Breast epithelium (tissue), 4 donors: ENCODE results near the gene SCARF1. TPM values are rescaled to one million over a fixed set of nuclear protein-coding genes. Genes with fewer than 3 reads are reported as not detected.
A peak's percentile ranks its signal among the peaks of the same experiment; 100 is the strongest.

Source experiments
- DNase-seq, 2 donors: peaks; one replicate each; pipeline ENCODE4 v3.0.0-alpha.2; 2019; ENCODE audit warnings: low spot score in 2 of 2
- H3K27ac ChIP-seq, 2 donors: fragments of 200-600 bp; sonication (generic) in 1 of 2; one replicate each; pipeline ENCODE4 v1.5.1; 2016 to 2019; ENCODE audit warnings: mild to moderate bottlenecking in 1 of 2
- H3K27me3 ChIP-seq, 2 donors: fragments of 200-600 bp; sonication (generic) in 1 of 2; one replicate each; pipeline versions ENCODE4 v1.5.1 to v1.6.0; 2017 to 2019; ENCODE audit warnings: control low read depth in 1 of 2, mild to moderate bottlenecking in 1 of 2
- H3K36me3 ChIP-seq: fragments of 200-600 bp; one replicate; pipeline ENCODE4 v1.5.1; 2019
- H3K4me1 ChIP-seq, 2 donors: fragments of 200-600 bp; sonication (generic); one replicate each; pipeline ENCODE4 v1.5.1; 2016 to 2019; ENCODE audit warnings: control low read depth in 1 of 2
- H3K4me3 ChIP-seq, 3 donors: fragments of 200-600 bp; sonication (generic); 1 replicate in 2 of 3; 2 replicates in 1 of 3; pipeline ENCODE4 v1.5.1; 2016 to 2019; ENCODE audit warnings: mild to moderate bottlenecking in 3 of 3, moderate library complexity in 2 of 3
- H3K9me3 ChIP-seq, 2 donors: fragments of 200-600 bp; sonication (generic) in 1 of 2; one replicate each; pipeline ENCODE4 v1.5.1; 2016 to 2019; ENCODE audit warnings: control low read depth in 1 of 2
- POLR2A ChIP-seq: fragments of 450-650 bp; IDR thresholded peaks from one replicate; pipeline ENCODE4 v1.6.1; 2016; ENCODE audit warnings: antibody characterized with exemption, mild to moderate bottlenecking, moderate library complexity
- POLR2AphosphoS5 ChIP-seq, 3 donors: sonication (generic); formaldehyde crosslinking; IDR thresholded peaks; one replicate each; pipeline ENCODE4 v1.6.1; 2017; ENCODE audit warnings: antibody characterized with exemption in 3 of 3
- intact Hi-C: fragments of 100-400 bp; cut with DNase I; formaldehyde crosslinking; loops from one replicate; pipeline ENCODE4 v1.15.1; 2023; ENCODE audit warnings: low total_unique reads
- total RNA-seq, 3 donors: library from RNA; depleted of rRNA; stranded (reverse); fragments of >200 nt; gene quantifications; one replicate each; pipeline ENCODE4 v1.1.0, GENCODE V29; 2016
- TF ChIP-seq, protein P1 (sequence below), 3 donors: fragments of 450-650 bp; IDR thresholded peaks; one replicate each; pipeline ENCODE4 v1.5.1; 2016 to 2017; ENCODE audit warnings: antibody characterized with exemption in 3 of 3, mild to moderate bottlenecking in 3 of 3, moderate library complexity in 3 of 3

SCARF1 gene
- total RNA-seq, 3 donors from 2014 or later: 4.2 to 11.5 (median 6.6) TPM

DNA sequence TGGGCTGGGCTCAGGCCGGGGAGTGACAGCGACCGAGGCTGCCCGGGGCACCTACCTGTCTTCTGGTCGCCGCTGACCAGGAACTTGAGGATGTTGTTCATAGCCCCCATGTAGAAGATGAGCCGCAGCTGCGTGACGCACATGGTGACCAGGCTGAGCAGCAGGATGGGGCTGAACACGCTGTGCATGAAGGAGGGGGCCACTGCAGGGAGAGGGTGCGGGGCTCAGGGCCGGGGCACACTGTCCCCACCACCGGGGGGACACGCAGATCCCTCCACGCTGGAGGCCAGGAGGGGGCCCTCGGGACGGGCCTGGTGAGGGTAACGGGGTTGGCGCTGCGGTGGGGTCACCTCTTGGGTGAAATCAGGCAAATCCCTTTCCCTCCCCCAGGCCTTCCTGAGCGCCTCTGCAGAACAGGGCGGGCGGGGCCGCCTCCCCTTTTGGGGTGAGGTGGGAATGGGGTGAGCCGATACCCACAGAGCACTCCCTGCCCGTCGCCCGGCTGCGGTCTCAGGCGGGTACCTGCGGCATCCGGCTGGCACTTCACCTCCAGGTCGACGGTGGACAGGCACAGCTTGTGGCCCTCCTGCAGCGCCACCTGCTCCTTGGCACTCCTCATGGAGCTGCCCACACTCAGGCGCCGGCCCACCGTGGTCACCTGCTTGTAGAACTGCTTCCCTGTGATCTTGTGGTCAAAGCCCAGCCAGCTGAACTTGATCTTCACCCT lies 54.6 kb downstream of the SCARF1 start:
- Histone ChIP-seq H3K4me3 (no peak overlapping the region), H3K36me3 (no peaks in the 10 kb centered on the region), H3K4me1 (no peaks in the 10 kb centered on the region), H3K9me3 (no peaks in the 10 kb centered on the region), H3K27ac (peak overlapping the region in 1 of 2 donors; percentile 54), H3K27me3 (no peaks in the 10 kb centered on the region)
- intact Hi-C loops: no loop called here
- TF ChIP-seq POLR2AphosphoS5 (IDR thresholded peaks at IDR 0.05) (no peak), POLR2A (no peak)
- TF ChIP-seq, protein P1, sequence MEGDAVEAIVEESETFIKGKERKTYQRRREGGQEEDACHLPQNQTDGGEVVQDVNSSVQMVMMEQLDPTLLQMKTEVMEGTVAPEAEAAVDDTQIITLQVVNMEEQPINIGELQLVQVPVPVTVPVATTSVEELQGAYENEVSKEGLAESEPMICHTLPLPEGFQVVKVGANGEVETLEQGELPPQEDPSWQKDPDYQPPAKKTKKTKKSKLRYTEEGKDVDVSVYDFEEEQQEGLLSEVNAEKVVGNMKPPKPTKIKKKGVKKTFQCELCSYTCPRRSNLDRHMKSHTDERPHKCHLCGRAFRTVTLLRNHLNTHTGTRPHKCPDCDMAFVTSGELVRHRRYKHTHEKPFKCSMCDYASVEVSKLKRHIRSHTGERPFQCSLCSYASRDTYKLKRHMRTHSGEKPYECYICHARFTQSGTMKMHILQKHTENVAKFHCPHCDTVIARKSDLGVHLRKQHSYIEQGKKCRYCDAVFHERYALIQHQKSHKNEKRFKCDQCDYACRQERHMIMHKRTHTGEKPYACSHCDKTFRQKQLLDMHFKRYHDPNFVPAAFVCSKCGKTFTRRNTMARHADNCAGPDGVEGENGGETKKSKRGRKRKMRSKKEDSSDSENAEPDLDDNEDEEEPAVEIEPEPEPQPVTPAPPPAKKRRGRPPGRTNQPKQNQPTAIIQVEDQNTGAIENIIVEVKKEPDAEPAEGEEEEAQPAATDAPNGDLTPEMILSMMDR (IDR thresholded peaks at IDR 0.05): no peak
- no peak for DNase-seq

DNA sequence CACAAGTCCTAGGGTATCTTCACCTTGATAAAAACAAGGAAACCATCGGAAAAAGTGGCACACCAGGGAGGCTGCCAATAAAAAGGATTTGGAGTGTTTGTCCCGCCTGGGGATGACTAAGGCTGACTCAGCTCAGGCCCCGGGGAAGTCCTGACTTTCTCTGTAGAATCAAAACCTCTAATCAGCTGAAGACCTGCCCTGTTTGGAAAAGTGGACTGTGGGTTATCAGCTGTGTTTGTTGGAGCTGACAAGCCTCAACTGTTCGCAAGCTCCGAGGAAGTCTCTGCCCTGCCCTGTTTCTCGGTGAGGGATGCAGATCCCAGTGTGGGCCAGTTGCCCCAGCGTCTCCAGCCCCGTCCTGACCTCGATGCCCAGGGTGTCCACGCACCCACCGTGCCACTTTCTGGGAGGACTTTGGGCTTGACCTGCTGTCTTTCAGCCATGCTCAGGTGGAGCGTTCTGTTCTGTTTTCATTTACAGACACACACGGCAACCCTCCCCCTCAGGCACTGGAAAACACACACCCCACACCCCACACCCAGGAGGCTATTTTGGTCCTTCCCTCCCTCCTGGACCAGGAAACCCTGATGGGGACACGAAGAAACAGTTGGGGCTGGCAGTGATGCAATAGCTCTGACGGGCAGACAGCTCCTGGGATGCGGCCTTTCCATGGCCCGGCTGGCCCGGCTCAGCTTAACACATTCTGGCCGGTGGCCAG lies 55.3 kb downstream of the SCARF1 start:
- Histone ChIP-seq H3K9me3 (no peaks in the 10 kb centered on the region), H3K27me3 (no peaks in the 10 kb centered on the region), H3K36me3 (no peaks in the 10 kb centered on the region), H3K27ac (peak overlapping the region; percentile 37 to 54), H3K4me1 (no peaks in the 10 kb centered on the region), H3K4me3 (no peak overlapping the region)
- intact Hi-C loops: no loop called here
- DNase-seq: no peak
- TF ChIP-seq, protein P1 (IDR thresholded peaks at IDR 0.05): no peak
- peak in 2 of 3 donors; percentile 31 to 56 for TF ChIP-seq POLR2AphosphoS5 (IDR thresholded peaks at IDR 0.05)

DNA sequence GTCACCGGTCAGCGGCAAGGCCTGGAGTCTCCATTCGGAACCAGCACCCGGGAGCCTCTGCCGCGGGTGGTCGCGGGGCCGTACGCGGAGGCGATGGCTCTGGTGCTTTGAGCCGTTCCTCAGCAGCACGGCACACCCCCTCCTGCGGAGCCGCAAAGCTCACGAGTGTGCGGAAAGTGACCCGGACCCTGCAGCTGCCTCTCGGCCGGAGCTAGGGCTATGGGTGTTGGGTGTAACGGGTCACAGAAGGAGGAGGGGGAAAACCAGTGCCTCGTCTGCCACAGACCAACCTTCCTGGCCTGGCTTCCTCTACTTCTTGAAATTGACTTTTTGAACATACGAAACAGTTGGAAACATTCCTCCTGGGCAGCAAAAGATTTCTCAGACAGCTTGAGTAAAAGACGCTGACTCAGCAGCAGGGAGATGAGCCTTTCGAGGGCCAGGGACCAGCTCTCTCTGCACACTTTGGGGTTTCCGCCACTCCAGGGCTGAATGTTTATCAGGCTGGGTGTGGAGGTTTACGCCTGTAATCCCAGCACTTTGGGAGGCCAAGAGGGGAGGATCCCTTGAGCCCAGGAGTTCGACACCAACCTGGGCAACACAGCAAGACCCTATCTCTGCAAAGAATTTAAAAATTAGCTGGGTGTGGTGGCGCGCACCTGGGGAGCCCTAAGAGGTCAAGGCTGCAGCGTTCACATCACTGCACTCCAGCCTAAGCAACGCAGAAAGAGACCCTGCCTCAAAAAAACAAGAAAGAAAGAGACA lies 56.5 kb downstream of the SCARF1 start:
- intact Hi-C loops: no loop called here
- DNase-seq: no peak
- TF ChIP-seq, protein P1 (IDR thresholded peaks at IDR 0.05): no peak
- no peak for TF ChIP-seq POLR2AphosphoS5 (IDR thresholded peaks at IDR 0.05)
- TF ChIP-seq POLR2A: no peak
- Histone ChIP-seq H3K27me3 (no peaks in the 10 kb centered on the region), H3K27ac (no peak overlapping the region), H3K36me3 (no peaks in the 10 kb centered on the region), H3K4me3 (no peak overlapping the region), H3K9me3 (no peaks in the 10 kb centered on the region), H3K4me1 (no peaks in the 10 kb centered on the region)

DNA sequence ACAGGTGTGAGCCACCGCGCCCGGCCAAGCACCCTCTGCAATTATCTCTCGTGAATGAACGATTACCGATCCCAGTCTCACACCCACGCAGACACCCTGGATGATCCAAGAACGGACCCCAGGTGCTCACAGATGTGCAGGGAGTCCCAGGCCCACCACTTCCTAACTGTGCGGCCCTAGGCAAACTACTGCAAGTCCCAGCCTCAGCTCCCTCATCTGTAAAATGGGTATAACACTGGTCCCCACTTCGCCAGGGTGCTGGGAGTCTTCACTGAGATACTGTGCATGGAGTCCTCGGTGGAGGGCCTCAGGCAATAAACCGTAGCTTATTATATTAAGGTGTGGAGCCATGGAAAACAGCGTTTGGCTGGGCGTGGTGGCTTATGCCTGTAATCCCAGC lies 61.4 kb downstream of the SCARF1 start:
- no peaks in the 10 kb centered on the region for H3K4me1 ChIP-seq
- H3K4me3 ChIP-seq: no peak overlapping the region
- intact Hi-C loops: no loop called here
- H3K9me3 ChIP-seq: no peaks in the 10 kb centered on the region
- H3K27ac ChIP-seq: no peak overlapping the region
- H3K36me3 ChIP-seq: no peaks in the 10 kb centered on the region
- H3K27me3 ChIP-seq: no peaks in the 10 kb centered on the region
- TF ChIP-seq, protein P1 (IDR thresholded peaks at IDR 0.05): no peak
- TF ChIP-seq POLR2A: no peak
- no peak for TF ChIP-seq POLR2AphosphoS5 (IDR thresholded peaks at IDR 0.05)
- no peak for DNase-seq

Other genes starting within 250 kb of the SCARF1 start
- gene YWHAE, start 245.5 kb downstream of the SCARF1 start, total RNA-seq: 100 to 1,000 TPM; 481 to 610 (median 518) TPM
- gene CRK, start 189.5 kb downstream of the SCARF1 start, total RNA-seq: 10 to 100 TPM; 73.7 to 84.5 (median 76.8) TPM
- 100 to 1,000 TPM in 2 of 3 donors, 10 to 100 TPM in 1; 99.5 to 235 (median 137) TPM for gene MYO1C, start 153.0 kb downstream of the SCARF1 start, total RNA-seq
- 100 to 1,000 TPM in 1 of 3 donors, 10 to 100 TPM in 2; 75.2 to 177 (median 88.8) TPM for gene INPP5K, start 129.1 kb downstream of the SCARF1 start, total RNA-seq
- 10 to 100 TPM; 24.6 to 37.7 (median 28.8) TPM for gene PITPNA, start 82.9 kb downstream of the SCARF1 start, total RNA-seq
- 10 to 100 TPM; 13.8 to 18.9 (median 14.9) TPM for gene SLC43A2, start 16.9 kb downstream of the SCARF1 start, total RNA-seq
- 10 to 100 TPM; 15.4 to 42.7 (median 31.1) TPM for gene RILP, start 4.1 kb upstream of the SCARF1 start, total RNA-seq
- 100 to 1,000 TPM; 173 to 183 (median 176) TPM for gene PRPF8, start 39.1 kb upstream of the SCARF1 start, total RNA-seq
- 10 to 100 TPM in 1 of 3 donors, 1 to 10 TPM in 2; 3.7 to 10.9 (median 6.9) TPM for gene TLCD2, start 64.6 kb upstream of the SCARF1 start, total RNA-seq
- 10 to 100 TPM; 36.6 to 52.6 (median 41.6) TPM for gene WDR81, start 79.0 kb upstream of the SCARF1 start, total RNA-seq
- 10 to 100 TPM; 18.4 to 30.1 (median 21.3) TPM for gene SERPINF2, start 97.1 kb upstream of the SCARF1 start, total RNA-seq
- 1,000 to 10,000 TPM in 1 of 3 donors, 100 to 1,000 TPM in 2; 427 to 3,050 (median 615) TPM for gene SERPINF1, start 116.3 kb upstream of the SCARF1 start, total RNA-seq
- 10 to 100 TPM; 16.0 to 20.3 (median 18.7) TPM for gene SMYD4, start 184.2 kb upstream of the SCARF1 start, total RNA-seq
- 10 to 100 TPM; 34.7 to 40.6 (median 34.7) TPM for gene RPA1, start 184.3 kb upstream of the SCARF1 start, total RNA-seq